Right renal cortex interstitium (tissue), 3 donors: ENCODE measurements around the gene GPR137B. TPM values are rescaled to one million over a fixed set of nuclear protein-coding genes. Genes with fewer than 3 reads are reported as not detected.

ENCODE experiments used
- DNase-seq, 3 donors: peaks; one replicate each; pipeline ENCODE4 v3.0.0-alpha.2; 2013; ENCODE audit warnings: low read depth in 3 of 3, low spot score in 2 of 3
- polyA plus RNA-seq, 3 donors: library from polyadenylated mRNA; unstranded; fragments of 120-200 nt; gene quantifications; one replicate each; pipeline ENCODE4 v1.2.1, GENCODE V29; 2013; ENCODE audit not compliant: insufficient read length in 3 of 3

GPR137B gene
- polyA plus RNA-seq, 3 donors, result 35.4 to 42.3 (median 38.9) TPM

- no peak for DNase-seq
These were observed 109.2 kb downstream of the GPR137B start for GRCh38 chr1:236251587-236251986.

- DNase-seq, result no peak
These were observed 110.8 kb downstream of the GPR137B start for GRCh38 chr1:236253119-236253518.

- DNase-seq, result no peak
These were observed 111.7 kb downstream of the GPR137B start for GRCh38 chr1:236253918-236254637.

GRCh38 chr1:236257216-236257615, 114.9 kb downstream of the GPR137B start:
- DNase-seq, result no peak

GRCh38 chr1:236258114-236258622, 115.8 kb downstream of the GPR137B start:
- no peak for DNase-seq

Other genes with a start within 250 kb of the GPR137B start
- 100 to 1,000 TPM; 164 to 195 (median 183) TPM for gene NID1, start 77.4 kb upstream of the GPR137B start, polyA plus RNA-seq
- gene ERO1B, start 139.4 kb downstream of the GPR137B start, polyA plus RNA-seq, result 10 to 100 TPM; 10.7 to 13.4 (median 11.6) TPM